MM.1S (cell line): Measurements from ENCODE around the gene ODF2.
A peak's percentile ranks its signal among the peaks of the same experiment; 100 is the strongest.

Experiments
- DNase-seq: peaks from one replicate; pipeline ENCODE4 v3.0.0-alpha.2; 2015
- H2AFZ ChIP-seq: fragments of 300-600 bp; sonication (generic); 2 replicates; pipeline ENCODE4 v1.6.0; 2016; ENCODE audit warnings: antibody characterized with exemption, low read length
- H3F3A ChIP-seq: fragments of 300-600 bp; sonication (generic); 2 replicates; pipeline ENCODE4 v1.6.1; 2016; ENCODE audit warnings: mild to moderate bottlenecking, antibody characterized with exemption, low read length, moderate library complexity, mixed read lengths; ENCODE audit not compliant: insufficient read depth
- H3K27ac ChIP-seq: fragments of 300-600 bp; sonication (generic); 2 replicates; pipeline ENCODE4 v1.5.1; 2016; ENCODE audit warnings: mild to moderate bottlenecking, low read length
- H3K27me3 ChIP-seq: fragments of 300-600 bp; sonication (generic); replicated peaks from 2 replicates; pipeline ENCODE4 v1.6.0; 2016; ENCODE audit warnings: low read length; ENCODE audit not compliant: insufficient read depth
- H3K36me3 ChIP-seq: fragments of 300-600 bp; sonication (generic); replicated peaks from 2 replicates; pipeline ENCODE4 v1.6.1; 2016; ENCODE audit warnings: mild to moderate bottlenecking, low read length, mixed read lengths; ENCODE audit not compliant: insufficient read depth
- H3K4me1 ChIP-seq: fragments of 300-600 bp; sonication (generic); 2 replicates; pipeline ENCODE4 v1.6.1; 2016; ENCODE audit warnings: low read length, mixed read lengths
- H3K4me2 ChIP-seq: fragments of 300-600 bp; sonication (generic); 2 replicates; pipeline ENCODE4 v1.6.0; 2016; ENCODE audit warnings: low read depth, low read length
- H3K4me3 ChIP-seq: fragments of 300-600 bp; sonication (generic); 2 replicates; pipeline ENCODE4 v1.5.1; 2016; ENCODE audit warnings: low read length, mixed read lengths
- H3K79me2 ChIP-seq: fragments of 300-600 bp; sonication (generic); 2 replicates; pipeline ENCODE4 v1.6.1; 2016; ENCODE audit warnings: mixed run types, low read length, mixed read lengths
- H3K9ac ChIP-seq: fragments of 300-600 bp; sonication (generic); 2 replicates; pipeline ENCODE4 v1.6.1; 2016; ENCODE audit warnings: low read length, mixed read lengths
- H3K9me2 ChIP-seq: fragments of 300-600 bp; sonication (generic); replicated peaks from 2 replicates; pipeline ENCODE4 v1.6.1; 2016; ENCODE audit warnings: mild to moderate bottlenecking, low read length, mixed read lengths; ENCODE audit not compliant: insufficient read depth
- H3K9me3 ChIP-seq: fragments of 300-600 bp; sonication (generic); replicated peaks from 2 replicates; pipeline ENCODE4 v1.6.1; 2016; ENCODE audit warnings: mild to moderate bottlenecking, low read length, mixed read lengths; ENCODE audit not compliant: insufficient read depth
- H4K20me1 ChIP-seq: fragments of 300-600 bp; sonication (generic); 2 replicates; pipeline ENCODE4 v1.6.1; 2016; ENCODE audit warnings: mild to moderate bottlenecking, low read length, moderate library complexity, mixed read lengths; ENCODE audit not compliant: insufficient read depth
- EZH2 ChIP-seq: fragments of 300-600 bp; sonication (generic); optimal IDR thresholded peaks from 2 replicates; pipeline ENCODE3; 2017; ENCODE audit warnings: low read depth, mild to moderate bottlenecking, antibody characterized with exemption, low read length, mixed read lengths
- EZH2phosphoT487 ChIP-seq: fragments of 300-600 bp; sonication (generic); IDR thresholded peaks from 2 replicates; pipeline ENCODE4 v1.6.1; 2018; ENCODE audit warnings: antibody characterized with exemption, low read length
- TF ChIP-seq, protein P1 (sequence below): fragments of 300-600 bp; sonication (generic); IDR thresholded peaks from 2 replicates; pipeline ENCODE4 v1.5.1; 2016; ENCODE audit warnings: antibody characterized with exemption, low read length, mixed read lengths

ODF2 gene

DNA sequence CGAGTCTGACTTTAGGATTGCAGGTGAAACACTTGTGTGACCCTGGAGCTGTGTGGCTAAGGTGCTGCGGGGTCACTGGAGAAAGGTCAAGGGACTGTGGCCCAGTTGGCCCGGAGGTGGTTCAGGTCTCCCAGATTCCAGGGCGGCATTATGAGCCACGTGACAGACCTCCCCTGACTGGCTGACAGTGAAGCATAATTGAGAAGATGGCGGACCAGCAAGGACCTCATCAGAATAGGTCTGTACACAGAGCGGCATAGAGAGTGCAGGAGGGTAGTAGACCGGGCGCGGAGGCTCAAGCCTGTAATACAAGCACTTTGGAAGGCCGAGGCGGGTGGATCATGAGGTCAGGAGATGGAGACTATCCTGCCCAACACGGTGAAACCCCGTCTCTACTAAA is 815 bp upstream of the ODF2 start:
- Histone ChIP-seq H3K36me3 (0 out of 2 replicates have a peak, but pooled peaks cover 3% of the 10 kb centered on the region), H3K4me1 (peaks cover 7% of the 10 kb centered on the region; the same call in 1 of the 2 replicates), H3K27me3 (0 out of 2 replicates have a peak, but pooled peaks cover 3% of the 10 kb centered on the region), H2AFZ (no peak overlapping the region), H3K79me2 (peaks cover 19% of the 10 kb centered on the region), H3K9me2 (no peaks in the 10 kb centered on the region), H3F3A (peaks cover 6% of the 10 kb centered on the region), H3K27ac (no peak overlapping the region), H3K9ac (no peak overlapping the region), H3K4me3 (no peak overlapping the region), H4K20me1 (no peaks in the 10 kb centered on the region), H3K4me2 (no peak overlapping the region), H3K9me3 (no peaks in the 10 kb centered on the region)
- DNase-seq, result no peak
- no peak for TF ChIP-seq EZH2phosphoT487
- TF ChIP-seq, protein P1, sequence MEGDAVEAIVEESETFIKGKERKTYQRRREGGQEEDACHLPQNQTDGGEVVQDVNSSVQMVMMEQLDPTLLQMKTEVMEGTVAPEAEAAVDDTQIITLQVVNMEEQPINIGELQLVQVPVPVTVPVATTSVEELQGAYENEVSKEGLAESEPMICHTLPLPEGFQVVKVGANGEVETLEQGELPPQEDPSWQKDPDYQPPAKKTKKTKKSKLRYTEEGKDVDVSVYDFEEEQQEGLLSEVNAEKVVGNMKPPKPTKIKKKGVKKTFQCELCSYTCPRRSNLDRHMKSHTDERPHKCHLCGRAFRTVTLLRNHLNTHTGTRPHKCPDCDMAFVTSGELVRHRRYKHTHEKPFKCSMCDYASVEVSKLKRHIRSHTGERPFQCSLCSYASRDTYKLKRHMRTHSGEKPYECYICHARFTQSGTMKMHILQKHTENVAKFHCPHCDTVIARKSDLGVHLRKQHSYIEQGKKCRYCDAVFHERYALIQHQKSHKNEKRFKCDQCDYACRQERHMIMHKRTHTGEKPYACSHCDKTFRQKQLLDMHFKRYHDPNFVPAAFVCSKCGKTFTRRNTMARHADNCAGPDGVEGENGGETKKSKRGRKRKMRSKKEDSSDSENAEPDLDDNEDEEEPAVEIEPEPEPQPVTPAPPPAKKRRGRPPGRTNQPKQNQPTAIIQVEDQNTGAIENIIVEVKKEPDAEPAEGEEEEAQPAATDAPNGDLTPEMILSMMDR, result no peak
- no peak for TF ChIP-seq EZH2

DNA sequence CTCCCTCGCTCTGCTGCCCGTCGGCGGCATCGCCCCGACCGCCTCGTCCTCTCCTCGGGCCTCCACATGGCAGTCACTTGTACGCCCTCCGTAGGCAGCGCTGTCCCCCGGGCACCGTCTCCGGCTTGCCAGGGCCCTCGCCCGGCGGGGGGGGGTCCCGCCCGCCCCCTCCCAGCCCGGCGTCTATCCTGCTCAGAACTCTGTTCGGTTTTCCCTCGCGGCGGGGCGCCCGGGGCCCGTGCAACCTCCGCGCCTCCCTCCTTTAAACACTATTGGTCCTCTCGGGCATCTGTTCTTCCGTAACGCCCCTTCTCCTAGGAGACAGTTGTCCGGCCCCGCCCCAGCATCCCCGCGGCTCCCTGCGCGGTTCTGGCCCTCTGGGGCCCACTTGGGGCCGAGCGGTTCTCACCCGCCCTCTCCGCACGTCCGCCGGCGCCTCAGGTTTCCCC is 831 bp downstream of the ODF2 start:
- H3K4me3 ChIP-seq, result peak overlapping the region; percentile 92
- peaks cover 7% of the 10 kb centered on the region; the same call in 1 of the 2 replicates for H3K4me1 ChIP-seq
- H3K9me3 ChIP-seq, result no peaks in the 10 kb centered on the region
- 0 out of 2 replicates have a peak, but pooled peaks cover 2% of the 10 kb centered on the region for H3K27me3 ChIP-seq
- H3F3A ChIP-seq, result peaks cover 6% of the 10 kb centered on the region
- peak; percentile 82 for DNase-seq
- H3K9me2 ChIP-seq, result no peaks in the 10 kb centered on the region
- H3K4me2 ChIP-seq, result peak overlapping the region; percentile 96
- H2AFZ ChIP-seq, result peak overlapping the region; percentile 94
- H4K20me1 ChIP-seq, result no peaks in the 10 kb centered on the region
- H3K36me3 ChIP-seq, result 0 out of 2 replicates have a peak, but pooled peaks cover 3% of the 10 kb centered on the region
- no peak for TF ChIP-seq EZH2phosphoT487
- TF ChIP-seq, protein P1, result no peak
- peaks cover 19% of the 10 kb centered on the region for H3K79me2 ChIP-seq
- peak overlapping the region; percentile 76; the same call in 1 of the 2 replicates for H3K27ac ChIP-seq
- peak overlapping the region; percentile 84 for H3K9ac ChIP-seq

DNA sequence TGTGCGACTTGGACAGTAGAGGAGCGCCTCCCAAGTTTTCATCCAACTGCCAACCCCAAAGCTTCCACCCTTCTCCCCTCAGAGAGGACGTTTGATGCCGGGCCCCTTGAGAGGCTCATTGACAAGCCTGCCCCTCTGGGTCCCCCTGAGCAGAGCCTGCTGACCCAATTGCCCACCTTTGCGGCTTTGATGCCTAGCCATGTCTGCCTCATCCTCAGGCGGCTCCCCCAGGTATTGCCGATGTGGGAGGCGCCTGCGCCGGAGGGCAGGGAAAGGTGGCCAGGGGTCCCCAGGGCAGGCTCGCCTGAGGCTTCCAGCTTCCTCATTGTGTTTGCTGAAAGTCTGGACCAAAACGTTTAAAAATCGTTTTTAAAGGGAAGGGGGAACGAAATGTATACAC is 1.4 kb downstream of the ODF2 start:
- Histone ChIP-seq H3K9me2 (no peaks in the 10 kb centered on the region), H3K79me2 (peaks cover 19% of the 10 kb centered on the region), H3K9me3 (no peaks in the 10 kb centered on the region), H3K27ac (no peak overlapping the region), H3K4me1 (peaks cover 7% of the 10 kb centered on the region; the same call in 1 of the 2 replicates), H3K27me3 (no peaks in the 10 kb centered on the region), H2AFZ (peak overlapping the region; percentile 94; the same call in 1 of the 2 replicates), H3K9ac (peak overlapping the region; percentile 84; the same call in 1 of the 2 replicates), H3K4me2 (peak overlapping the region; percentile 96), H3K36me3 (0 out of 2 replicates have a peak, but pooled peaks cover 3% of the 10 kb centered on the region), H4K20me1 (no peaks in the 10 kb centered on the region), H3K4me3 (peak overlapping the region; percentile 92), H3F3A (peaks cover 6% of the 10 kb centered on the region)
- DNase-seq, result no peak
- TF ChIP-seq, protein P1, result no peak
- no peak for TF ChIP-seq EZH2phosphoT487
- no peak for TF ChIP-seq EZH2
